ENCODE measurements around the gene ATXN7L1.

GRCh38 chr7:105610165-105610930 is 266.1 kb downstream of the ATXN7L1 start:
- no peak for TF ChIP-seq GATA2 (IDR thresholded peaks at IDR 0.05; ENCODE audit: low read depth, low read length)
- no peak for TF ChIP-seq GATA3 (IDR thresholded peaks at IDR 0.05; ENCODE audit: low read depth, low read length)

Data from SH-SY5Y (cell line).